GM18508 (cell line): Measurements from ENCODE around the gene NHSL1.
A peak's percentile ranks its signal among the peaks of the same experiment; 100 is the strongest.

ENCODE experiments used
- ATAC-seq: cut with Tn5 transposase; IDR thresholded peaks from one replicate; pipeline ENCODE4 v1.9.1; 2021; ENCODE audit warnings: moderate number of reproducible peaks; ENCODE audit not compliant: insufficient read depth, unreplicated experiment

The NHSL1 gene

GRCh38 chr6:138499303-138500018 lies at the start of gene NHSL1:
Gene NHSL1 (minus strand): TSS chr6:138499494. CDS start chr6:138499290, 204 bp downstream.
- peak; percentile 89 for ATAC-seq

GRCh38 chr6:138546733-138547185 lies 47.5 kb upstream of the NHSL1 start:
- no peak for ATAC-seq

- ATAC-seq: no peak
Measured at GRCh38 chr6:138545621-138545980, 46.3 kb upstream of the NHSL1 start.

GRCh38 chr6:138544501-138544900 lies 45.2 kb upstream of the NHSL1 start:
- ATAC-seq: no peak

- no peak for ATAC-seq
Measured at GRCh38 chr6:138543657-138544056, 44.4 kb upstream of the NHSL1 start.

GRCh38 chr6:138541823-138542481 lies 42.7 kb upstream of the NHSL1 start:
- no peak for ATAC-seq

GRCh38 chr6:138540468-138540867 lies 41.2 kb upstream of the NHSL1 start:
- ATAC-seq: no peak

GRCh38 chr6:138539876-138540275 lies 40.6 kb upstream of the NHSL1 start:
- no peak for ATAC-seq

- no peak for ATAC-seq
Measured at GRCh38 chr6:138538390-138539031, 39.2 kb upstream of the NHSL1 start.

- no peak for ATAC-seq
Measured at GRCh38 chr6:138537106-138537505, 37.8 kb upstream of the NHSL1 start.

GRCh38 chr6:138535728-138536455 lies 36.6 kb upstream of the NHSL1 start:
- no peak for ATAC-seq

GRCh38 chr6:138533667-138534066 lies 34.4 kb upstream of the NHSL1 start:
- no peak for ATAC-seq

- no peak for ATAC-seq
Measured at GRCh38 chr6:138531387-138531786, 32.1 kb upstream of the NHSL1 start.

- no peak for ATAC-seq
Measured at GRCh38 chr6:138529478-138529877, 30.2 kb upstream of the NHSL1 start.

- ATAC-seq: no peak
Measured at GRCh38 chr6:138528956-138529355, 29.7 kb upstream of the NHSL1 start.

GRCh38 chr6:138528137-138528536 lies 28.8 kb upstream of the NHSL1 start:
- ATAC-seq: no peak

GRCh38 chr6:138527411-138528088 lies 28.3 kb upstream of the NHSL1 start:
- no peak for ATAC-seq

GRCh38 chr6:138526822-138527235 lies 27.5 kb upstream of the NHSL1 start:
- ATAC-seq: no peak

- ATAC-seq: no peak
Measured at GRCh38 chr6:138525355-138525754, 26.1 kb upstream of the NHSL1 start.

- ATAC-seq: no peak
Measured at GRCh38 chr6:138524526-138524925, 25.2 kb upstream of the NHSL1 start.
